GM23338 (cell line): ENCODE measurements around the gene BCKDHA. TPM values are rescaled to one million over a fixed set of nuclear protein-coding genes. Genes with fewer than 3 reads are reported as not detected.
"Not testable (repeated sequence)": the region's sequence is repeated elsewhere in the genome, so short reads cannot be mapped to it uniquely, and the experiment has no call there.

Experiments used
- ATAC-seq: fragments of 200-7000 bp; cut with Tn5 transposase; 3 replicates; pipeline ENCODE4 v1.9.1; 2020
- DNase-seq: peaks from one replicate; pipeline ENCODE4 v3.0.0-alpha.2; 2015; ENCODE audit warnings: low spot score
- H2AFZ ChIP-seq: fragments of 200-600 bp; sonication (generic); 2 replicates; pipeline ENCODE4 v1.8.0; 2016; ENCODE audit warnings: antibody characterized with exemption, mild to moderate bottlenecking, moderate library complexity
- H3F3A ChIP-seq: fragments of 200-600 bp; sonication (generic); replicated peaks from 2 replicates; pipeline ENCODE4 v1.8.0; 2017; ENCODE audit warnings: antibody characterized with exemption, mixed run types, low read depth
- H3K27ac ChIP-seq: fragments of 200-600 bp; sonication (generic); 2 replicates; pipeline ENCODE4 v1.6.1; 2016; ENCODE audit warnings: low read depth
- H3K27me3 ChIP-seq: fragments of 200-600 bp; sonication (generic); 2 replicates; pipeline ENCODE4 v1.8.0; 2016; ENCODE audit warnings: mild to moderate bottlenecking, mixed run types, moderate library complexity; ENCODE audit not compliant: insufficient read depth
- H3K36me3 ChIP-seq: fragments of 200-600 bp; sonication (generic); 2 replicates; pipeline ENCODE4 v1.8.0; 2016; ENCODE audit warnings: mild to moderate bottlenecking; ENCODE audit not compliant: insufficient read depth
- H3K4me1 ChIP-seq: fragments of 200-600 bp; sonication (generic); 2 replicates; pipeline ENCODE4 v1.8.0; 2016; ENCODE audit warnings: mild to moderate bottlenecking, moderate library complexity; ENCODE audit not compliant: insufficient read depth
- H3K4me2 ChIP-seq: fragments of 200-600 bp; sonication (generic); 2 replicates; pipeline ENCODE4 v1.7.1; 2017; ENCODE audit warnings: mixed run types
- H3K4me3 ChIP-seq: fragments of 200-600 bp; sonication (generic); 2 replicates; pipeline ENCODE4 v1.6.1; 2016; ENCODE audit warnings: mixed run types
- H3K79me2 ChIP-seq: fragments of 200-600 bp; sonication (generic); replicated peaks from 2 replicates; pipeline ENCODE4 v1.8.0; 2017; ENCODE audit warnings: mild to moderate bottlenecking; ENCODE audit not compliant: insufficient read depth
- H3K9me2 ChIP-seq: fragments of 200-600 bp; sonication (generic); 2 replicates; pipeline ENCODE4 v1.8.0; 2017; ENCODE audit not compliant: insufficient read depth
- H4K20me1 ChIP-seq: fragments of 200-600 bp; sonication (generic); replicated peaks from 2 replicates; pipeline ENCODE4 v1.8.0; 2017; ENCODE audit warnings: mild to moderate bottlenecking; ENCODE audit not compliant: insufficient read depth
- H3K27ac Mint-ChIP-seq: 2 replicates; pipeline ENCODE4 v1.8.0; 2020; ENCODE audit warnings: inconsistent platforms, mild to moderate bottlenecking, moderate library complexity, mixed read lengths
- H3K27me3 Mint-ChIP-seq: 3 replicates; pipeline ENCODE4 v1.8.0; 2022; ENCODE audit warnings: low read depth, mild to moderate bottlenecking, moderate library complexity, mixed read lengths, inconsistent platforms; ENCODE audit not compliant: insufficient read depth, poor library complexity
- H3K36me3 Mint-ChIP-seq: 3 replicates; pipeline ENCODE4 v1.8.0; 2021; ENCODE audit warnings: low read depth, mild to moderate bottlenecking, inconsistent platforms, moderate library complexity, mixed read lengths
- H3K4me1 Mint-ChIP-seq: 3 replicates; pipeline ENCODE4 v1.8.0; 2020; ENCODE audit warnings: mild to moderate bottlenecking, inconsistent platforms, mixed read lengths
- H3K4me3 Mint-ChIP-seq: 3 replicates; pipeline ENCODE4 v1.8.0; 2021; ENCODE audit warnings: moderate library complexity, mild to moderate bottlenecking, inconsistent platforms, mixed read lengths
- H3K9me3 Mint-ChIP-seq: 3 replicates; pipeline ENCODE4 v1.8.0; 2020; ENCODE audit warnings: moderate library complexity, mild to moderate bottlenecking, inconsistent platforms, mixed read lengths
- ETS1 ChIP-seq: IDR thresholded peaks from 2 replicates; pipeline ENCODE4 v1.6.1; 2016; ENCODE audit warnings: antibody characterized with exemption
- ZNF114 ChIP-seq: fragments of 250-450 bp; sonication (Bioruptor Pico); IDR thresholded peaks from 2 replicates; pipeline ENCODE4 v1.5.0; 2020; ENCODE audit warnings: mild to moderate bottlenecking, moderate library complexity
- ZNF462 ChIP-seq: fragments of 250-450 bp; sonication (Bioruptor Pico); IDR thresholded peaks from 2 replicates; pipeline ENCODE4 v1.5.0; 2020; ENCODE audit warnings: mild to moderate bottlenecking, moderate library complexity
- polyA plus RNA-seq: library from polyadenylated mRNA; unstranded; fragments of >200 nt; fragmentation: Nextera tagmentation; extraction: Ambion mirVana; gene quantifications from 2 replicates; pipeline ENCODE4 v1.2.1, GENCODE V29; 2016
- total RNA-seq: library from RNA; depleted of rRNA; stranded (reverse); fragments of >200 nt; shearing (Covaris generic); gene quantifications from 2 replicates; pipeline ENCODE4 v1.2.3, GENCODE V29; 2014

Gene BCKDHA
- total and polyA plus RNA-seq, 2 experiments from 2014 or later: 15.0 to 42.4 TPM

- TF ChIP-seq ZNF462 (CRISPR knock-in tag): no peak
- TF ChIP-seq ETS1: no peak
- TF ChIP-seq ZNF114: no peak
These were observed 36.8 kb downstream of the BCKDHA start (continued) for GRCh38 chr19:41434450-41434849.

- H3K4me3 Mint-ChIP-seq, DNase-seq, H3K4me3 ChIP-seq: not testable (repeated sequence)
These were observed 37.8 kb downstream of the BCKDHA start for GRCh38 chr19:41435376-41435775.

More at GRCh38 chr19:41435376-41435775, 37.8 kb downstream of the BCKDHA start:
- H3K36me3 Mint-ChIP-seq: peaks cover 40% of the 10 kb centered on the region
- not testable (repeated sequence) for H3K9me2 ChIP-seq, ATAC-seq, H3K27ac ChIP-seq, H3K9me3 Mint-ChIP-seq, H3K4me1 ChIP-seq, H3K27me3 ChIP-seq, H3K36me3 ChIP-seq, H3F3A ChIP-seq, H2AFZ ChIP-seq, H3K79me2 ChIP-seq, H3K4me2 ChIP-seq, H3K4me1 Mint-ChIP-seq, H3K27me3 Mint-ChIP-seq, H3K27ac Mint-ChIP-seq, H4K20me1 ChIP-seq
